GM21786 (cell line): ENCODE results near the gene C9orf50.
"Not testable (repeated sequence)": the region's sequence is repeated elsewhere in the genome, so short reads cannot be mapped to it uniquely, and the experiment has no call there.

Experiments used
- ATAC-seq: cut with Tn5 transposase; IDR thresholded peaks from one replicate; pipeline ENCODE4 v1.9.1; 2021; ENCODE audit not compliant: unreplicated experiment

The C9orf50 gene

GRCh38 chr9:129648764-129649115, 27.8 kb upstream of the C9orf50 start:
- ATAC-seq = no peak

GRCh38 chr9:129648092-129648763, 27.3 kb upstream of the C9orf50 start:
- ATAC-seq = no peak

GRCh38 chr9:129647635-129648034, 26.7 kb upstream of the C9orf50 start:
- ATAC-seq = no peak

GRCh38 chr9:129646654-129647053, 25.8 kb upstream of the C9orf50 start:
- ATAC-seq = no peak

- no peak for ATAC-seq
Measured at GRCh38 chr9:129646252-129646651, 25.4 kb upstream of the C9orf50 start.

GRCh38 chr9:129644902-129645301, 24.0 kb upstream of the C9orf50 start:
- ATAC-seq = no peak

- no peak for ATAC-seq
Measured at GRCh38 chr9:129644365-129644764, 23.5 kb upstream of the C9orf50 start.

GRCh38 chr9:129643706-129644105, 22.8 kb upstream of the C9orf50 start:
- ATAC-seq = no peak

- ATAC-seq = peak; percentile 87
Measured at GRCh38 chr9:129641750-129642585, 21.1 kb upstream of the C9orf50 start, which contains the start of gene ASB6. Gene ASB6, minus strand, starts transcription at chr9:129642151. Its CDS starts 152 bp downstream, at chr9:129641999.

- no peak for ATAC-seq
Measured at GRCh38 chr9:129640871-129641749, 20.2 kb upstream of the C9orf50 start.

- ATAC-seq = no peak
Measured at GRCh38 chr9:129640086-129640870, 19.4 kb upstream of the C9orf50 start.

GRCh38 chr9:129639756-129640085, 18.8 kb upstream of the C9orf50 start:
- ATAC-seq = no peak

GRCh38 chr9:129639034-129639630, 18.2 kb upstream of the C9orf50 start:
- no peak for ATAC-seq

GRCh38 chr9:129637673-129638439, 17.0 kb upstream of the C9orf50 start:
- no peak for ATAC-seq

GRCh38 chr9:129637102-129637501, 16.2 kb upstream of the C9orf50 start:
- no peak for ATAC-seq

GRCh38 chr9:129636343-129636742, 15.4 kb upstream of the C9orf50 start:
- ATAC-seq = not testable (repeated sequence)

- ATAC-seq = no peak
Measured at GRCh38 chr9:129635099-129636065, 14.5 kb upstream of the C9orf50 start.

- no peak for ATAC-seq
Measured at GRCh38 chr9:129633848-129634247, 12.9 kb upstream of the C9orf50 start.
